H9 (cell line): Measurements from ENCODE around the gene IREB2. TPM values are rescaled to one million over a fixed set of nuclear protein-coding genes. Genes with fewer than 3 reads are reported as not detected.

Source experiments
- DNase-seq: peaks from one replicate; pipeline ENCODE4 v3.0.0-alpha.2; 2017
- H2AFZ ChIP-seq: one replicate; pipeline ENCODE4 v1.6.1; 2013; ENCODE audit warnings: mild to moderate bottlenecking, low read length, control low read depth, moderate library complexity
- H2AK5ac ChIP-seq: 2 replicates; pipeline ENCODE4 v1.6.1; 2013; ENCODE audit warnings: low read length, control low read depth, mixed read lengths; ENCODE audit not compliant: insufficient read length
- H2BK120ac ChIP-seq: one replicate; pipeline ENCODE4 v1.6.1; 2013; ENCODE audit warnings: low read depth, mild to moderate bottlenecking, low read length, control low read depth, inconsistent platforms; ENCODE audit not compliant: poor library complexity, severe bottlenecking
- H2BK12ac ChIP-seq: 2 replicates; pipeline ENCODE4 v1.6.1; 2013; ENCODE audit warnings: low read length, control low read depth, mixed read lengths, low read depth; ENCODE audit not compliant: insufficient read length
- H2BK15ac ChIP-seq: 2 replicates; pipeline ENCODE4 v1.6.1; 2013; ENCODE audit warnings: low read depth, low read length, control low read depth
- H2BK20ac ChIP-seq: one replicate; pipeline ENCODE4 v1.6.1; 2013; ENCODE audit warnings: low read depth, mild to moderate bottlenecking, low read length, control low read depth, inconsistent platforms; ENCODE audit not compliant: poor library complexity, severe bottlenecking
- H2BK5ac ChIP-seq: 2 replicates; pipeline ENCODE4 v1.6.1; 2013; ENCODE audit warnings: low read length, control low read depth, mixed read lengths; ENCODE audit not compliant: insufficient read length
- H3K14ac ChIP-seq: 2 replicates; pipeline ENCODE4 v1.6.1; 2013; ENCODE audit warnings: low read length, control low read depth; ENCODE audit not compliant: insufficient read depth
- H3K18ac ChIP-seq: 2 replicates; pipeline ENCODE4 v1.6.1; 2013; ENCODE audit warnings: low read depth, mild to moderate bottlenecking, mixed read lengths, low read length, control low read depth; ENCODE audit not compliant: insufficient read length
- H3K23ac ChIP-seq: 2 replicates; pipeline ENCODE4 v1.6.1; 2013; ENCODE audit warnings: low read length, control low read depth, mixed read lengths, low read depth; ENCODE audit not compliant: insufficient read length
- H3K23me2 ChIP-seq: 2 replicates; pipeline ENCODE4 v1.6.1; 2013; ENCODE audit warnings: low read depth, mild to moderate bottlenecking, mixed read lengths, low read length, control low read depth; ENCODE audit not compliant: insufficient read length, poor library complexity, severe bottlenecking
- H3K27ac ChIP-seq: 2 replicates; pipeline ENCODE4 v1.5.1; 2013; ENCODE audit warnings: low read length, control low read depth, mixed read lengths, low read depth; ENCODE audit not compliant: insufficient read length
- H3K27me3 ChIP-seq: 2 replicates; pipeline ENCODE4 v1.6.1; 2013; ENCODE audit warnings: low read length, control low read depth, inconsistent platforms; ENCODE audit not compliant: insufficient read depth
- H3K4ac ChIP-seq: 2 replicates; pipeline ENCODE4 v1.6.1; 2013; ENCODE audit warnings: low read depth, mild to moderate bottlenecking, control low read depth, inconsistent platforms, low read length, moderate library complexity
- H3K4me1 ChIP-seq: 2 replicates; pipeline ENCODE4 v1.6.1; 2013; ENCODE audit warnings: low read length, control low read depth, inconsistent platforms; ENCODE audit not compliant: insufficient read depth
- H3K4me2 ChIP-seq: 2 replicates; pipeline ENCODE4 v1.6.1; 2013; ENCODE audit warnings: low read length, control low read depth, mixed read lengths; ENCODE audit not compliant: insufficient read length, insufficient read depth
- H3K56ac ChIP-seq: 2 replicates; pipeline ENCODE4 v1.6.1; 2013; ENCODE audit warnings: low read depth, mild to moderate bottlenecking, mixed read lengths, low read length, control low read depth; ENCODE audit not compliant: insufficient read length
- H3K79me1 ChIP-seq: 2 replicates; pipeline ENCODE4 v1.6.1; 2013; ENCODE audit warnings: low read depth, mild to moderate bottlenecking, moderate library complexity, low read length, control low read depth, inconsistent platforms; ENCODE audit not compliant: insufficient read depth, poor library complexity, severe bottlenecking
- H3K79me2 ChIP-seq: 2 replicates; pipeline ENCODE4 v1.6.1; 2013; ENCODE audit warnings: low read length, control low read depth, inconsistent platforms; ENCODE audit not compliant: insufficient read depth
- H3K9ac ChIP-seq: 2 replicates; pipeline ENCODE4 v1.6.1; 2013; ENCODE audit warnings: low read length, control low read depth, mixed read lengths; ENCODE audit not compliant: insufficient read length; ENCODE audit errors: extremely low read depth
- H3K9me3 ChIP-seq: one replicate; pipeline ENCODE4 v1.6.1; 2013; ENCODE audit warnings: low read depth, low read length, inconsistent platforms; ENCODE audit not compliant: control insufficient read depth
- H3T11ph ChIP-seq: one replicate; pipeline ENCODE4 v1.6.1; 2013; ENCODE audit warnings: mild to moderate bottlenecking, low read length, control low read depth, inconsistent platforms
- H4K20me1 ChIP-seq: one replicate; pipeline ENCODE4 v1.6.1; 2013; ENCODE audit not compliant: control insufficient read depth, insufficient read length, insufficient read depth
- H4K5ac ChIP-seq: 2 replicates; pipeline ENCODE4 v1.6.1; 2013; ENCODE audit warnings: low read depth, mild to moderate bottlenecking, mixed read lengths, low read length, control low read depth; ENCODE audit not compliant: insufficient read length
- H4K8ac ChIP-seq: replicated peaks from 2 replicates; pipeline ENCODE4 v1.6.1; 2013; ENCODE audit warnings: low read length, control low read depth, mixed read lengths, low read depth; ENCODE audit not compliant: insufficient read length
- H4K91ac ChIP-seq: 2 replicates; pipeline ENCODE4 v1.6.1; 2013; ENCODE audit warnings: low read depth, mild to moderate bottlenecking, moderate library complexity, mixed read lengths, low read length, control low read depth; ENCODE audit not compliant: insufficient read length
- H3K27ac Mint-ChIP-seq, 3 experiments: 2 replicates in 2 of 3; 3 replicates in 1 of 3; pipeline ENCODE4 v1.8.0; 2020 to 2021; ENCODE audit warnings: mixed read lengths in 3 of 3, mild to moderate bottlenecking in 1 of 3, moderate library complexity in 1 of 3
- H3K27me3 Mint-ChIP-seq: 2 replicates; pipeline ENCODE4 v1.8.0; 2021; ENCODE audit warnings: low read depth, mild to moderate bottlenecking, moderate library complexity, mixed read lengths
- H3K36me3 Mint-ChIP-seq, 3 experiments: 2 replicates in 2 of 3; 3 replicates in 1 of 3; pipeline ENCODE4 v1.8.0; 2020 to 2021; ENCODE audit warnings: low read depth in 3 of 3, mixed read lengths in 3 of 3; ENCODE audit not compliant: insufficient read depth in 1 of 3
- H3K4me1 Mint-ChIP-seq, 2 experiments: 2 replicates each; pipeline ENCODE4 v1.8.0; 2020; ENCODE audit warnings: mixed read lengths in 2 of 2
- H3K4me3 Mint-ChIP-seq, 2 experiments: 2 replicates in 1 of 2; 3 replicates in 1 of 2; pipeline ENCODE4 v1.8.0; 2020 to 2021; ENCODE audit warnings: mild to moderate bottlenecking in 2 of 2, mixed read lengths in 2 of 2, moderate library complexity in 1 of 2
- H3K9me3 Mint-ChIP-seq, 2 experiments: 2 replicates in 1 of 2; 3 replicates in 1 of 2; pipeline ENCODE4 v1.8.0; 2020; ENCODE audit warnings: mild to moderate bottlenecking in 2 of 2, mixed read lengths in 2 of 2, moderate library complexity in 1 of 2
- WGBS: extraction: QIAGEN DNeasy Blood & Tissue Kit; methylation state at CpG from one replicate; pipeline ENCODE4 v1.1.7; 2013; ENCODE audit warnings: missing lambda C conversion rate, low lambda C conversion rate, mixed read lengths; ENCODE audit not compliant: insufficient read length; ENCODE audit errors: extremely low coverage; 5-methylcytosine and 5-hydroxymethylcytosine counted together
- total RNA-seq: library from RNA; stranded (reverse); gene quantifications from 2 replicates; pipeline ENCODE4 v1.2.1, GENCODE V29; 2021
- TF ChIP-seq, protein P1 (sequence below): fragments of 200-600 bp; sonication (generic); conservative IDR thresholded peaks from 3 replicates; pipeline ENCODE4 v1.8.0; 2021; ENCODE audit warnings: antibody characterized with exemption, mild to moderate bottlenecking

IREB2 gene
- total RNA-seq, 1 experiment from 2014 or later: 87.6 TPM

DNA sequence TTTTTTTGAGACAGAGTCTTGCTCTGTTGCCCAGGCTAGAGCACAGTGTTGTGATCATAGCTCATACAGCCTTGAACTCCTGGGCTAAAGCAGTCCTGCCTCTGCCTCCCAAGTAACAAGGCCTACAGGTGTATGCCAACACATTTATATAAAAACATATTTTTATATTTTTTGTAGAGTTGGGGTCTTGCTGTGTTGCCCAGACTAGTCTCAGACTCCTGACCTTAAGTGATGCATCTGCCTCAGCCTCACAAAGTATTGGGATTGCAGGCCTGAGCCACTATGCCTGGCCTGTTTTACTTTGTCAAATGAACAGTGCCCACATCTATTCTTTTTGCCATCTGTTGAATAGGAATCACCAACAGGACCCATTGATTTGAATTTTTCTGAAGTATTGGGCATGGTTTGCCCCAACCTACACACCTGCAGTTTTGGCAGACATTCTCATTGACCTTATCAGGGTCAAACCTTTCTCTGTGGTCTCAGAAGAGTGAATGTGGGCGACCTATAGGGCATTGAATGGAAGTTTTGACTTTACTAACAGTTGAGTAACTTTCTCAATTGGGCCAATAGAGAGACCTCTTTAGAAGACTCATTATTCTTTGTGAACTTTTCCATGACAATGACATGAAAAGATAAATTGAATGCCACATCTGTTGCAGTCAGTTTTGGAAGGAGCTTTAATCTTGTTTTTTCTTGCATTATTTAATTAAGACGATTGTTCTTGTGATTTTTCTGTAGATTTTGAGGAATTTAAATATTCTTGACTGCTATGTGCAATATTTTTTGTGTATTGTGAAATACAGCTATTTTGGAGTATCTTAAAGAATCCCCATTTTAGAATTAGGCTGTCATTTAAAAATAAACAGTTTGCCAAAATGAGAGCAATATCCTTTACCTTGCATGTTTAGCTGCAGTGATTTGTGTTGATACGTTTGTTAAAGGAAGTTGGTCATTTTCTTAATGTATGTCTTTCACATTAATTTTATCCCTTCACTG, 2.7 kb downstream of the IREB2 start:
- Histone ChIP-seq H3T11ph (no peak overlapping the region), H3K23ac (no peak overlapping the region), H3K4me2 (no peak overlapping the region), H3K56ac (no peak overlapping the region), H2BK12ac (no peak overlapping the region), H3K4ac (no peak overlapping the region), H3K79me1 (peaks cover 13% of the 10 kb centered on the region), H2BK5ac (no peak overlapping the region), H3K4me1 (no peaks in the 10 kb centered on the region; the same call in 1 of the 2 replicates), H4K5ac (no peak overlapping the region), H3K9ac (peak overlapping the region; percentile 11), H3K27me3 (no peaks in the 10 kb centered on the region), H2BK120ac (no peak overlapping the region), H4K91ac (no peak overlapping the region), H3K79me2 (peaks cover 19% of the 10 kb centered on the region), H4K20me1 (no peaks in the 10 kb centered on the region), H3K9me3 (no peaks in the 10 kb centered on the region), H2BK15ac (no peak overlapping the region), H3K18ac (no peak overlapping the region), H3K23me2 (no peaks in the 10 kb centered on the region), H4K8ac (no peak overlapping the region), H3K14ac (no peak overlapping the region), H2AFZ (no peak overlapping the region), H2BK20ac (no peak overlapping the region), H2AK5ac (no peak overlapping the region), H3K27ac (no peak overlapping the region)
- peaks cover 7 to 15% of the 10 kb centered on the region in 2 experiments for H3K4me1 Mint-ChIP-seq
- peak overlapping the region in 1 of 2 experiments; percentile 40; a peak in 1 of 5 replicates for H3K4me3 Mint-ChIP-seq
- no peaks in the 10 kb centered on the region for H3K9me3 Mint-ChIP-seq
- peaks cover 21 to 55% (median 47%) of the 10 kb centered on the region in 3 experiments; a peak in 6 of 7 replicates for H3K36me3 Mint-ChIP-seq
- H3K27me3 Mint-ChIP-seq: no peaks in the 10 kb centered on the region
- TF ChIP-seq, protein P1, sequence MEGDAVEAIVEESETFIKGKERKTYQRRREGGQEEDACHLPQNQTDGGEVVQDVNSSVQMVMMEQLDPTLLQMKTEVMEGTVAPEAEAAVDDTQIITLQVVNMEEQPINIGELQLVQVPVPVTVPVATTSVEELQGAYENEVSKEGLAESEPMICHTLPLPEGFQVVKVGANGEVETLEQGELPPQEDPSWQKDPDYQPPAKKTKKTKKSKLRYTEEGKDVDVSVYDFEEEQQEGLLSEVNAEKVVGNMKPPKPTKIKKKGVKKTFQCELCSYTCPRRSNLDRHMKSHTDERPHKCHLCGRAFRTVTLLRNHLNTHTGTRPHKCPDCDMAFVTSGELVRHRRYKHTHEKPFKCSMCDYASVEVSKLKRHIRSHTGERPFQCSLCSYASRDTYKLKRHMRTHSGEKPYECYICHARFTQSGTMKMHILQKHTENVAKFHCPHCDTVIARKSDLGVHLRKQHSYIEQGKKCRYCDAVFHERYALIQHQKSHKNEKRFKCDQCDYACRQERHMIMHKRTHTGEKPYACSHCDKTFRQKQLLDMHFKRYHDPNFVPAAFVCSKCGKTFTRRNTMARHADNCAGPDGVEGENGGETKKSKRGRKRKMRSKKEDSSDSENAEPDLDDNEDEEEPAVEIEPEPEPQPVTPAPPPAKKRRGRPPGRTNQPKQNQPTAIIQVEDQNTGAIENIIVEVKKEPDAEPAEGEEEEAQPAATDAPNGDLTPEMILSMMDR: no peak
- H3K27ac Mint-ChIP-seq: no peak overlapping the region
- WGBS: no CpG with 5 or more reads among the region's 3 CpGs
- no peak for DNase-seq
